ENCODE measurements around the gene SDK1. TPM values are rescaled to one million over a fixed set of nuclear protein-coding genes. Genes with fewer than 3 reads are reported as not detected.
A peak's percentile ranks its signal among the peaks of the same experiment; 100 is the strongest.

The SDK1 gene
- total and polyA plus RNA-seq, 2 experiments from 2014 or later = 2.1 to 10.0 TPM

DNA sequence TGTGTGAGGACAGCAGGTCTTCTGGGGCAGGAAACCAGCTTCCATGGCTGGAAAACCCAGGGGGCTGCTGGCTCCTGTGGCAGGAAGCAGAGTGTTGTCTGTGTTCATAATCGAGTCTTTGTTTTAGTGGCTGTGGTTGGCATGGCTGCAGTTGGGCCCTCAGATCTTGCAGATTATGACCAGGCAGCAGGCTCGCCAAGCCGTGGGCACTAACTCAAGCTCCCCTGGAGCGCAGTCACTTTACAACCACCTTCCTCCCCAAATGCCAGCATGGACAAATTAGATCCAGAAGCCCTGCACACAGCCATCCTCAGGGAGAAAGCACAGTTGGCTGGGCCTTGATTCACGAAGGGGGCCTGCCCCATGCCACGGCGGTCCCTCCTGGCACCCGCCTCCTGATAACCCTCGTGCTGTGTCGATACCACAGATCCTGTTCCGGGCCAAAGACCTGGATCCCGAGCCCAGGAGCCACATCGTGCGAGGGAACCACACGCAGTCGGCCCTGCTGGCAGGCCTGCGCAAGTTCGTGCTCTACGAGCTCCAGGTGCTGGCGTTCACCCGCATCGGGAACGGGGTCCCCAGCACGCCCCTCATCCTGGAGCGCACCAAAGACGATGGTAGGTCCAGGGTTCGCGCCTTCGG, 828.5 kb downstream of the SDK1 start (continued):
- TF ChIP-seq, protein P1, sequence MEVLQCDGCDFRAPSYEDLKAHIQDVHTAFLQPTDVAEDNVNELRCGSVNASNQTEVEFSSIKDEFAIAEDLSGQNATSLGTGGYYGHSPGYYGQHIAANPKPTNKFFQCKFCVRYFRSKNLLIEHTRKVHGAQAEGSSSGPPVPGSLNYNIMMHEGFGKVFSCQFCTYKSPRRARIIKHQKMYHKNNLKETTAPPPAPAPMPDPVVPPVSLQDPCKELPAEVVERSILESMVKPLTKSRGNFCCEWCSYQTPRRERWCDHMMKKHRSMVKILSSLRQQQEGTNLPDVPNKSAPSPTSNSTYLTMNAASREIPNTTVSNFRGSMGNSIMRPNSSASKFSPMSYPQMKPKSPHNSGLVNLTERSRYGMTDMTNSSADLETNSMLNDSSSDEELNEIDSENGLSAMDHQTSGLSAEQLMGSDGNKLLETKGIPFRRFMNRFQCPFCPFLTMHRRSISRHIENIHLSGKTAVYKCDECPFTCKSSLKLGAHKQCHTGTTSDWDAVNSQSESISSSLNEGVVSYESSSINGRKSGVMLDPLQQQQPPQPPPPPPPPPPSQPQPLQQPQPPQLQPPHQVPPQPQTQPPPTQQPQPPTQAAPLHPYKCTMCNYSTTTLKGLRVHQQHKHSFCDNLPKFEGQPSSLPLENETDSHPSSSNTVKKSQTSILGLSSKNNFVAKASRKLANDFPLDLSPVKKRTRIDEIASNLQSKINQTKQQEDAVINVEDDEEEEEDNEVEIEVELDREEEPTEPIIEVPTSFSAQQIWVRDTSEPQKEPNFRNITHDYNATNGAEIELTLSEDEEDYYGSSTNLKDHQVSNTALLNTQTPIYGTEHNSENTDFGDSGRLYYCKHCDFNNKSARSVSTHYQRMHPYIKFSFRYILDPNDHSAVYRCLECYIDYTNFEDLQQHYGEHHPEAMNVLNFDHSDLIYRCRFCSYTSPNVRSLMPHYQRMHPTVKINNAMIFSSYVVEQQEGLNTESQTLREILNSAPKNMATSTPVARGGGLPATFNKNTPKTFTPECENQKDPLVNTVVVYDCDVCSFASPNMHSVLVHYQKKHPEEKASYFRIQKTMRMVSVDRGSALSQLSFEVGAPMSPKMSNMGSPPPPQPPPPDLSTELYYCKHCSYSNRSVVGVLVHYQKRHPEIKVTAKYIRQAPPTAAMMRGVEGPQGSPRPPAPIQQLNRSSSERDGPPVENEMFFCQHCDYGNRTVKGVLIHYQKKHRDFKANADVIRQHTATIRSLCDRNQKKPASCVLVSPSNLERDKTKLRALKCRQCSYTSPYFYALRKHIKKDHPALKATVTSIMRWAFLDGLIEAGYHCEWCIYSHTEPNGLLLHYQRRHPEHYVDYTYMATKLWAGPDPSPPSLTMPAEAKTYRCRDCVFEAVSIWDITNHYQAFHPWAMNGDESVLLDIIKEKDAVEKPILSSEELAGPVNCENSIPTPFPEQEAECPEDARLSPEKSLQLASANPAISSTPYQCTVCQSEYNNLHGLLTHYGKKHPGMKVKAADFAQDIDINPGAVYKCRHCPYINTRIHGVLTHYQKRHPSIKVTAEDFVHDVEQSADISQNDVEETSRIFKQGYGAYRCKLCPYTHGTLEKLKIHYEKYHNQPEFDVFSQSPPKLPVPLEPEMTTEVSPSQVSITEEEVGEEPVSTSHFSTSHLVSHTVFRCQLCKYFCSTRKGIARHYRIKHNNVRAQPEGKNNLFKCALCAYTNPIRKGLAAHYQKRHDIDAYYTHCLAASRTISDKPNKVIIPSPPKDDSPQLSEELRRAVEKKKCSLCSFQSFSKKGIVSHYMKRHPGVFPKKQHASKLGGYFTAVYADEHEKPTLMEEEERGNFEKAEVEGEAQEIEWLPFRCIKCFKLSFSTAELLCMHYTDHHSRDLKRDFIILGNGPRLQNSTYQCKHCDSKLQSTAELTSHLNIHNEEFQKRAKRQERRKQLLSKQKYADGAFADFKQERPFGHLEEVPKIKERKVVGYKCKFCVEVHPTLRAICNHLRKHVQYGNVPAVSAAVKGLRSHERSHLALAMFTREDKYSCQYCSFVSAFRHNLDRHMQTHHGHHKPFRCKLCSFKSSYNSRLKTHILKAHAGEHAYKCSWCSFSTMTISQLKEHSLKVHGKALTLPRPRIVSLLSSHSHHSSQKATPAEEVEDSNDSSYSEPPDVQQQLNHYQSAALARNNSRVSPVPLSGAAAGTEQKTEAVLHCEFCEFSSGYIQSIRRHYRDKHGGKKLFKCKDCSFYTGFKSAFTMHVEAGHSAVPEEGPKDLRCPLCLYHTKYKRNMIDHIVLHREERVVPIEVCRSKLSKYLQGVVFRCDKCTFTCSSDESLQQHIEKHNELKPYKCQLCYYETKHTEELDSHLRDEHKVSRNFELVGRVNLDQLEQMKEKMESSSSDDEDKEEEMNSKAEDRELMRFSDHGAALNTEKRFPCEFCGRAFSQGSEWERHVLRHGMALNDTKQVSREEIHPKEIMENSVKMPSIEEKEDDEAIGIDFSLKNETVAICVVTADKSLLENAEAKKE (CRISPR knock-in tag; IDR thresholded peaks at IDR 0.05) = no peak

DNA sequence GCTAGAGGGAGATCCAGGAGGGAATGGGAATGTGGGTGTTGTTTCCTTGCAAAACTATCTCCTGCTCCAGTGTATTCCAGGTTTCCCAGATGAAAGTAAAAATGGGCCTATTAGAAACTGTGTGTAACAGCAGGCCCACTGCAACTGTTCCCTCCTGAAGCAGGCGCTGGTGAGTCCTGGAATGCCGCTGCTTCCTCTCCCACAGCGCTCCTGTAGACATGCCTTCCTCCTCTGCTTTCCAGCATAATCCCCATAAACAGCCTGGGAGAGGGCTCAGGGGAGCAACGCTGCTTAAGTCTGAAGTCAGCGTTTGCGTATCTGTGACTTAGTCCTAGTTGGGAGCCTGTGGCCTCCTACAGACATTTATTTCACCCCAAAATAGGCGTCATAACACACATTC, 830.0 kb downstream of the SDK1 start:
- DNase-seq (ENCODE audit: low spot score) (peak; percentile 74), ATAC-seq (peak; percentile 86)
- H3K79me2 ChIP-seq (replicated peaks; ENCODE audit: insufficient read depth) = no peaks in the 10 kb centered on the region
- peaks cover 4% of the 10 kb centered on the region for H3K27me3 Mint-ChIP-seq (ENCODE audit: insufficient read depth, low read depth, poor library complexity)
- H3K27me3 ChIP-seq (ENCODE audit: insufficient read depth) = no peaks in the 10 kb centered on the region
- H3K27ac ChIP-seq (ENCODE audit: low read depth) = peak overlapping the region; percentile 46; the same call in 1 of the 2 replicates
- peaks cover 43% of the 10 kb centered on the region for H3K4me1 Mint-ChIP-seq
- H3K4me1 ChIP-seq (ENCODE audit: insufficient read depth) = peaks cover 15% of the 10 kb centered on the region
- TF ChIP-seq, protein P2, sequence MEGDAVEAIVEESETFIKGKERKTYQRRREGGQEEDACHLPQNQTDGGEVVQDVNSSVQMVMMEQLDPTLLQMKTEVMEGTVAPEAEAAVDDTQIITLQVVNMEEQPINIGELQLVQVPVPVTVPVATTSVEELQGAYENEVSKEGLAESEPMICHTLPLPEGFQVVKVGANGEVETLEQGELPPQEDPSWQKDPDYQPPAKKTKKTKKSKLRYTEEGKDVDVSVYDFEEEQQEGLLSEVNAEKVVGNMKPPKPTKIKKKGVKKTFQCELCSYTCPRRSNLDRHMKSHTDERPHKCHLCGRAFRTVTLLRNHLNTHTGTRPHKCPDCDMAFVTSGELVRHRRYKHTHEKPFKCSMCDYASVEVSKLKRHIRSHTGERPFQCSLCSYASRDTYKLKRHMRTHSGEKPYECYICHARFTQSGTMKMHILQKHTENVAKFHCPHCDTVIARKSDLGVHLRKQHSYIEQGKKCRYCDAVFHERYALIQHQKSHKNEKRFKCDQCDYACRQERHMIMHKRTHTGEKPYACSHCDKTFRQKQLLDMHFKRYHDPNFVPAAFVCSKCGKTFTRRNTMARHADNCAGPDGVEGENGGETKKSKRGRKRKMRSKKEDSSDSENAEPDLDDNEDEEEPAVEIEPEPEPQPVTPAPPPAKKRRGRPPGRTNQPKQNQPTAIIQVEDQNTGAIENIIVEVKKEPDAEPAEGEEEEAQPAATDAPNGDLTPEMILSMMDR (conservative IDR thresholded peaks at IDR 0.05; ENCODE audit: low read depth in 2 of 2) = peak; percentile 47 to 64
- no peak for TF ChIP-seq NANOG (IDR thresholded peaks at IDR 0.05; ENCODE audit: borderline replicate concordance)
- H3K27ac Mint-ChIP-seq = no peak overlapping the region; the same call in 1 of the 2 replicates
- H2AFZ ChIP-seq = no peak overlapping the region; the same call in 1 of the 2 replicates
- H3F3A ChIP-seq (replicated peaks; ENCODE audit: low read depth) = no peaks in the 10 kb centered on the region
- no peaks in the 10 kb centered on the region for H3K36me3 ChIP-seq (ENCODE audit: insufficient read depth)
- H3K9me2 ChIP-seq (ENCODE audit: insufficient read depth) = no peaks in the 10 kb centered on the region
- H3K4me3 ChIP-seq = no peak overlapping the region
- H4K20me1 ChIP-seq (replicated peaks; ENCODE audit: insufficient read depth) = no peaks in the 10 kb centered on the region
- no peak overlapping the region for H3K4me2 ChIP-seq
- H3K9me3 Mint-ChIP-seq = no peaks in the 10 kb centered on the region
- H3K36me3 Mint-ChIP-seq (ENCODE audit: low read depth) = no peaks in the 10 kb centered on the region; the same call in 2 of the 3 replicates
- no peak overlapping the region for H3K4me3 Mint-ChIP-seq

Data from GM23338 (cell line).